ENCODE data around the gene MINK1.

Gene MINK1

GRCh38 chr17:4940555-4941318 lies 107.6 kb downstream of the MINK1 start (continued):
- no peak for TF ChIP-seq KLF9 (tag by site-specific recombination; IDR thresholded peaks at IDR 0.05; ENCODE audit: low read depth)
- TF ChIP-seq ZNF549 (tag by site-specific recombination; IDR thresholded peaks at IDR 0.05): no peak
- TF ChIP-seq TCF7L2 (IDR thresholded peaks at IDR 0.05; ENCODE audit: borderline replicate concordance, low read depth, low read length): no peak
- TF ChIP-seq SALL2 (tag by site-specific recombination; IDR thresholded peaks at IDR 0.05; ENCODE audit: borderline replicate concordance): no peak
- 0 out of 2 replicates have a peak, but pooled peaks have one; percentile 1 for TF ChIP-seq ZNF660 (tag by site-specific recombination; IDR thresholded peaks at IDR 0.05)
- no peak for TF ChIP-seq ZFP37 (tag by site-specific recombination; IDR thresholded peaks at IDR 0.05)
- TF ChIP-seq ZNF175 (tag by site-specific recombination; IDR thresholded peaks at IDR 0.05): no peak
- TF ChIP-seq ZNF16 (tag by site-specific recombination; IDR thresholded peaks at IDR 0.05; ENCODE audit: low read depth): no peak
- no peak for TF ChIP-seq ZNF701 (tag by site-specific recombination; IDR thresholded peaks at IDR 0.05)
- no peak for TF ChIP-seq REST (tag by site-specific recombination; IDR thresholded peaks at IDR 0.05)
- TF ChIP-seq ZBTB6 (tag by site-specific recombination; IDR thresholded peaks at IDR 0.05): no peak
- peak; percentile 14; the same call in 1 of the 2 replicates for TF ChIP-seq ZNF501 (tag by site-specific recombination; IDR thresholded peaks at IDR 0.05)
- no peak for TF ChIP-seq ZNF18 (tag by site-specific recombination; IDR thresholded peaks at IDR 0.05)
- no peak for TF ChIP-seq ZNF571 (tag by site-specific recombination; IDR thresholded peaks at IDR 0.05)
- TF ChIP-seq ZNF624 (tag by site-specific recombination; IDR thresholded peaks at IDR 0.05): no peak
- TF ChIP-seq ZNF335 (tag by site-specific recombination; conservative IDR thresholded peaks at IDR 0.05): peak; percentile 71
- TF ChIP-seq YY1 (tag by site-specific recombination; IDR thresholded peaks at IDR 0.05): no peak
- no peak for TF ChIP-seq ZBTB49 (tag by site-specific recombination; IDR thresholded peaks at IDR 0.05; ENCODE audit: low read depth)
- TF ChIP-seq ZNF184 (tag by site-specific recombination; IDR thresholded peaks at IDR 0.05): no peak
- TF ChIP-seq ZNF423 (tag by site-specific recombination; IDR thresholded peaks at IDR 0.05): no peak
- TF ChIP-seq GFI1B (tag by site-specific recombination; IDR thresholded peaks at IDR 0.05): no peak
- no peak for TF ChIP-seq ZNF239 (tag by site-specific recombination; IDR thresholded peaks at IDR 0.05)
- no peak for TF ChIP-seq ZNF280C (tag by site-specific recombination; IDR thresholded peaks at IDR 0.05)
- TF ChIP-seq ZSCAN5A (tag by site-specific recombination; IDR thresholded peaks at IDR 0.05): no peak
- no peak for TF ChIP-seq ZNF791 (tag by site-specific recombination; IDR thresholded peaks at IDR 0.05)
- TF ChIP-seq ZNF623 (tag by site-specific recombination; IDR thresholded peaks at IDR 0.05): no peak
- TF ChIP-seq SP7 (tag by site-specific recombination; IDR thresholded peaks at IDR 0.05): 0 out of 2 replicates have a peak, but pooled peaks have one; percentile 2
- TF ChIP-seq ZNF221 (tag by site-specific recombination; IDR thresholded peaks at IDR 0.05; ENCODE audit: borderline replicate concordance): no peak
- TF ChIP-seq ZEB2 (tag by site-specific recombination; IDR thresholded peaks at IDR 0.05): no peak
